GM19035 (cell line): Measurements from ENCODE around the gene ZNF493.

Source experiments
- ATAC-seq: cut with Tn5 transposase; IDR thresholded peaks from one replicate; pipeline ENCODE4 v1.9.1; 2021; ENCODE audit not compliant: unreplicated experiment

The ZNF493 gene

GRCh38 chr19:21396893-21397572, at the start of gene ZNF493:
Gene ZNF493 (plus strand): TSS chr19:21397133. CDS start chr19:21397238, 105 bp downstream.
- peak; percentile 99 for ATAC-seq

DNA sequence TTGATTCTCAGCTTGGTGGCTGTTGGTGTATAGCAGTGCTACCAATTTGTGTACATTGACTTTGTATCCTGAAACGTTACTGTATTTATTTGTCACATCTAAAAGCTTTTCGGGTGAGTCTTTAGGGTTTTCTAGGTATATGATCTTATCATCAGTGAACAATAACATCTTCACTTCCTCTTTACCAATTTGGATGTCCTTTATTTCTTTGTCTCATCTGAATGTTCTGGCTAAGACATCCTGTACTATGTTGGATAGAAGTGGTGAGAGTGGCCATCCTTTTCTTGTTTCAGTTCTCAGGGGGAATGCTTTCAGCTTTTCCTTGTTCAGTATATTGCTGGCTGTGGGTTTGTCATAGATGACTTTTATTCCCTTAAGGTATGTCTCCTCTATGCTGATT, 44.1 kb upstream of the ZNF493 start:
- no peak for ATAC-seq

GRCh38 chr19:21358768-21359451, 38.0 kb upstream of the ZNF493 start, which contains the start of gene ZNF738:
Gene ZNF738 (plus strand): TSS chr19:21359000. CDS start chr19:21359141, 141 bp downstream.
- ATAC-seq, result peak; percentile 98

- no peak for ATAC-seq
Observed at GRCh38 chr19:21362291-21362690, 34.6 kb upstream of the ZNF493 start.

GRCh38 chr19:21383980-21384582, 12.9 kb upstream of the ZNF493 start:
- ATAC-seq, result no peak

- ATAC-seq, result no peak
Observed at GRCh38 chr19:21396121-21396520, 812 bp upstream of the ZNF493 start.

GRCh38 chr19:21398851-21399250, 1.9 kb downstream of the ZNF493 start:
- ATAC-seq, result no peak

GRCh38 chr19:21402303-21402985, 5.5 kb downstream of the ZNF493 start:
- no peak for ATAC-seq

GRCh38 chr19:21410166-21410565, 13.2 kb downstream of the ZNF493 start:
- ATAC-seq, result no peak

DNA sequence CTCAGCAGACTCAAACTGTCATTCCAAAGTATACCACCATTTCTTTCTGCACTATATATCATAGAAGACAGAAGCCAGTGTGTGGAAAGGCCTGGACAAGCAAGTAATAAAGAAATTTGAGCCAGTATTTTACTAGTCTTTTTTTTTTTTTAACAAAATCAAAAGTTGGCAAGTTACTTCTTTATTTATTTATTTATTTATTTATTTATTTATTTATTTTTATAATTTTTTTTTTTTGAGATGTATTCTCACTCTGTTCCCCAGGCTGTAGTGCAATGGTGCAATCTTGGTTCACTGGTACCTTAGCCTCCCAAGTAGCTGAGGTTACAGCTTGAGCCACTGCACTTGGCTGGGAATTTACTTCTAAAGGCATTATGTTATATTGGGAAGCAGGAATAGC, 25.3 kb downstream of the ZNF493 start:
- no peak for ATAC-seq

GRCh38 chr19:21423057-21424041, 26.4 kb downstream of the ZNF493 start:
- ATAC-seq, result no peak

DNA sequence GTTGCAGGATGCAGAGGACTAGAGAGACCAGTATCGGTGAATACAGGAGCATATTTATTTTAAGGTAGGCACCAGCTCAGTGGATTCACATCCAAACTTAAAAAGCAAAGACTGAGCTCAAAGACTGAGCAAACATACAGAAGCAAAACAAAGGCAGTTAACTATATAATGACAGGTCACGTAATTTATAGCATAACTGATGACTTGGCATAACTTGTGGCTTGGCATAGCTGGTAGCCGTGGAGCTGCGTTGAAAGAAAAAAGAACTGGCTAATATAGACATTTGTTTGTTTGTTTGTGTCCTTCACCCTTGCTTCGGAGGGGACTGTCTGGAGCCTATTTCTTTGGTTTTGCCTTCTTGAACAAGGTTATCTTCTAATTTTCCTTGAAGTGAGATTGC, 33.7 kb downstream of the ZNF493 start:
- ATAC-seq, result no peak

DNA sequence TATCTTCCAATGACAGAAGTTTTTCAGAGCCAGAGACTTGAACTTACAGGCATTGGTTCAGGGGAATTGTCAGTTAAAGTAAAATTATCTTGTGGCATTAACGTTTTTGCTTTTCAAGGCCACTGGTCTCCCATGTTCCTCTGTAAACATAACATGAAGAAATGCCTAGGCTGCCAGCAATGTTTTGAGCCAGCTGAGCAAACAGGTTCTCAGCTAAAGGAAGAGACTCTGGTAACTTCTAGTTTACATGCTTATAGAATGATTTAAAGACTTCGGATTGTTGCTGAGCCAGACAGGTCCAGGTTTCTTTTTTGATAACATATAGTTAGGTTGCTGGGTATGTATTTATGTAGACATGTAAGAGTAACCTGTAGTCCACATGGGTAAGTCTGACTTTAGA, 35.7 kb downstream of the ZNF493 start:
- no peak for ATAC-seq

DNA sequence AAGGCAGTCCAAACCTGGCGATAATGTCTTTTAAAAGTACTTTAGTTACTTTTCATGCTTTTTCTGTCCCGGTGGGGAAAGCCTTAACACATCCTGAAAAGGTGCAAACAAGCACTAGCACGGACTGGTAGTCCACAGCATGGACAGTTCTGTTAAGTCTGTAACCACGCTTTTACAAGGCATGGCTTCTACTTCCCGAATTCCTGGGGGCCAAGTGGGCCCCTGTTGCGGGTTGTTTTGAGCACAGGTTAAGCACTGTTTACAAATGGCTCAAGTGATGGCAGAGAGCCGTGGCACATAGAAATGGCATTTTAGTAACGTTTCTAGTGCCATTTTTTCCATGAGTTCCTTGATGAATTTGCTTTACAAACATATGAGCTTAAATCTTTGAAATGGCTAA, 37.6 kb downstream of the ZNF493 start:
- no peak for ATAC-seq

- ATAC-seq, result no peak
Observed at GRCh38 chr19:21434967-21435544, 38.1 kb downstream of the ZNF493 start.

GRCh38 chr19:21439201-21439751, 42.3 kb downstream of the ZNF493 start:
- no peak for ATAC-seq

DNA sequence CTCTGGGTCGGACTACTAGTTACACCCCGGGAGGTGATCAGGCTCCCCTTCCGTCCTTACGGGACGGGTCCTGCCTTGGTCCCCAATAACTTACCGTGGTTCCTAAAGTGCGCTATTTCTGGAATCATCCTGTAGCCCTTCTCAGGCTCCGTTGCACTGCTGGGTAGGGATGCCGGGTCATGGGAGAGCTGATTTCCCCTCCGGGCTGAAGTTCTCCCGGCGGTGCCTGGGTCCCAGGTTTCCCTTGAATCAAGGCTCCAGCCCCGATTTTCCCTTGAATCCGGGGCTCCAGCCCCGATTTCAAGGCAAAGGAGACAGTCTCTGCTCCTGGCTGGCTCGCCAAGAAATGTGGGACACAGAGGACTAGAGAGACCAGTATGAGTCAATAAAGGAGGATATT, 43.4 kb downstream of the ZNF493 start:
- ATAC-seq, result no peak

DNA sequence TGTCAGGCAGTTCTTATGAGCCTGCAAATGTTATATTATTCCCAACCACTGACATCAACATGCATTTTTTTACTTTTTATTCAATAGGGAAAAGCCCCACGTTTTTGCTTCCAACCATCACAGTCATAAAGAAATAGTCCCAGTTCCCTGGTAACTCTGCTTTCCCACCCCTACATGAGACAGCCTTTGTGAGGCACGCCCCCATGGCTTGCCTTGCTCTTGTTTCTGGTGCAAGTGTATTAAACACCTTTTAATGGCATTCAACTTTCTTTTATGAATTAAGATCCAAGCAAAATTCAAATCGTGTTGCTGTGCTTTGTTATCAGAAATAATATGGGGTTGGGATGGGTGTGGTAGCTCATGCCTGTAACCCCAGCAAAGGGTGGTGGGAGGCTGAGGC, 54.3 kb downstream of the ZNF493 start:
- no peak for ATAC-seq

GRCh38 chr19:21454901-21455300, 58.0 kb downstream of the ZNF493 start:
- no peak for ATAC-seq

DNA sequence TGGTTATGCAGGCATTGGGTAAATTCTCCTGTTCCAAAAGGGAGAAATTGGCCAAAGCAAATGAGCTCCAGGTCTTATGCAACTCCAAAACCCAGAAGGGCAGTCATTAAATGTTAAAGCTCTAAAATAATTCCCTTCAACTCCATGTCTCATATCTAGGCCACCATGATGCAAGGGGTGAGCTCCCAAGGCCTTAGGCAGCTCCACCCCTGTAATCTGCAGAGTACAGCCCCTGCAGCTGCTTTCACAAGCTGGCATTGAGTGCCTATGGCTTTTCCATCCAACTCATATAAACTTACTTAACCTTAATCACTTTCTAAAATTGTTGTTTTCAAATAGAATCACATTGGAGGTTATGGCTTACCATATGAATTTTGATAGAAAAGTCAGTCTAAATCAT, 63.8 kb downstream of the ZNF493 start:
- no peak for ATAC-seq
